ENCODE results near the gene KLHL18. TPM values are rescaled to one million over a fixed set of nuclear protein-coding genes. Genes with fewer than 3 reads are reported as not detected.

KLHL18 gene
- polyA plus RNA-seq, 1 donor from 2014 or later: 37.0 TPM

- Histone ChIP-seq H2AFZ (ENCODE audit: low read depth, low read length) (no peak overlapping the region), H3K9ac (ENCODE audit: low read length) (no peak overlapping the region), H3K9me2 (ENCODE audit: insufficient read depth, low read length) (no peaks in the 10 kb centered on the region), H3K79me2 (replicated peaks; ENCODE audit: insufficient read depth, low read length) (peaks cover 29% of the 10 kb centered on the region), H3K4me2 (ENCODE audit: low read length) (no peak overlapping the region), H3K36me3 (ENCODE audit: insufficient read depth, low read length) (no peaks in the 10 kb centered on the region), H3K27ac (ENCODE audit: low read length) (no peak overlapping the region), H3K27me3 (ENCODE audit: insufficient read depth, low read depth, low read length) (no peaks in the 10 kb centered on the region), H3F3A (ENCODE audit: insufficient read depth, low read length, poor library complexity, severe bottlenecking) (no peaks in the 10 kb centered on the region), H4K20me1 (ENCODE audit: insufficient read depth) (no peaks in the 10 kb centered on the region), H3K9me3 (ENCODE audit: low read length) (no peaks in the 10 kb centered on the region), H3K4me3 (ENCODE audit: low read length) (no peak overlapping the region)
- TF ChIP-seq EZH2 (IDR thresholded peaks at IDR 0.05; ENCODE audit: borderline replicate concordance, insufficient read depth, low read length, poor library complexity, severe bottlenecking): no peak
- TF ChIP-seq EP300 (conservative IDR thresholded peaks at IDR 0.05; ENCODE audit: poor library complexity, severe bottlenecking): no peak
- no peak for TF ChIP-seq POLR2AphosphoS5 (IDR thresholded peaks at IDR 0.05)
- no peak for TF ChIP-seq REST (IDR thresholded peaks at IDR 0.05; ENCODE audit: borderline replicate concordance)
- TF ChIP-seq MXI1 (conservative IDR thresholded peaks at IDR 0.05; ENCODE audit: poor library complexity, severe bottlenecking): no peak
- TF ChIP-seq TAF1 (IDR thresholded peaks at IDR 0.05; ENCODE audit: low read depth): no peak
- TF ChIP-seq RAD21 (conservative IDR thresholded peaks at IDR 0.05): no peak
- no peak for TF ChIP-seq SMC3 (conservative IDR thresholded peaks at IDR 0.05; ENCODE audit: poor library complexity)
- TF ChIP-seq, protein P1, sequence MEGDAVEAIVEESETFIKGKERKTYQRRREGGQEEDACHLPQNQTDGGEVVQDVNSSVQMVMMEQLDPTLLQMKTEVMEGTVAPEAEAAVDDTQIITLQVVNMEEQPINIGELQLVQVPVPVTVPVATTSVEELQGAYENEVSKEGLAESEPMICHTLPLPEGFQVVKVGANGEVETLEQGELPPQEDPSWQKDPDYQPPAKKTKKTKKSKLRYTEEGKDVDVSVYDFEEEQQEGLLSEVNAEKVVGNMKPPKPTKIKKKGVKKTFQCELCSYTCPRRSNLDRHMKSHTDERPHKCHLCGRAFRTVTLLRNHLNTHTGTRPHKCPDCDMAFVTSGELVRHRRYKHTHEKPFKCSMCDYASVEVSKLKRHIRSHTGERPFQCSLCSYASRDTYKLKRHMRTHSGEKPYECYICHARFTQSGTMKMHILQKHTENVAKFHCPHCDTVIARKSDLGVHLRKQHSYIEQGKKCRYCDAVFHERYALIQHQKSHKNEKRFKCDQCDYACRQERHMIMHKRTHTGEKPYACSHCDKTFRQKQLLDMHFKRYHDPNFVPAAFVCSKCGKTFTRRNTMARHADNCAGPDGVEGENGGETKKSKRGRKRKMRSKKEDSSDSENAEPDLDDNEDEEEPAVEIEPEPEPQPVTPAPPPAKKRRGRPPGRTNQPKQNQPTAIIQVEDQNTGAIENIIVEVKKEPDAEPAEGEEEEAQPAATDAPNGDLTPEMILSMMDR (IDR thresholded peaks at IDR 0.05; ENCODE audit: poor library complexity, severe bottlenecking): no peak
Observed at GRCh38 chr3:47392933-47393332, 110.2 kb downstream of the KLHL18 start.

DNA sequence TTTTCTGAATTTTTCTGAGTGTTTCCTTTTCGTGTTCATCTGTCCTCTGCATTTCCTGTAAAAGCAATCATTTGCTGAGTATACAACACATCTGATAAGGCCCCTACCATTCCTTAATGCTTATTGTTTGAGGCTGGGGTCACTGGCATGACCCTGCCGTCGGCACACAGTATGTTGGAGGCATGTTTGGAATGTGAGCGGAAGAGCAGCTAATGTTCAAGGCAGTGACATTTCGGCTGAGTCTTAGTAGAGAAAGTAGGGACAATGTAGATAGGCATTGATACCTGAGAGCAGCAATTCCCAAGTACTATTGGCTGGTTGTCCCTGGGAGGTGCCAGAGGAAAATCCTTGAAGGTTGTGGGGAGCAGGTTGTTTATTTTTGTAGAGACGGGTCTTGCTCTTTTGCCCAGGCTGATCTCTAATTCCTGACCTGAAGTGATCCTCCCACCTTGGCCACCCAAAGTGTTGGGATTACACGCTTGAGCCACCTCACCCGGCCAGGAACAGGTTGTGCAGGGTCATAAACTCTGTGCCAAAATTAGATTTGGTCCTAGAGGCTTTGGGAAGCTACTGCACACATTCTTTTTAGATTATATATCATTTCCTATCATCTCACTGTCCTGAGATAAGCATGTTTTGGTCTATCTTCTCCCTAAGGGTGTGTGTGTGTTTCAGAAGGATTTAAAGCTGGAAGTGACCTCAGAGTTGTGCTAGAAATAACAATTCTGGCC lies 111.6 kb downstream of the KLHL18 start:
- no peaks in the 10 kb centered on the region for H4K20me1 ChIP-seq (ENCODE audit: insufficient read depth)
- H3K79me2 ChIP-seq (replicated peaks; ENCODE audit: insufficient read depth, low read length): peaks cover 22% of the 10 kb centered on the region
- TF ChIP-seq EP300 (conservative IDR thresholded peaks at IDR 0.05; ENCODE audit: poor library complexity, severe bottlenecking) (no peak), SMC3 (conservative IDR thresholded peaks at IDR 0.05; ENCODE audit: poor library complexity) (no peak), MXI1 (conservative IDR thresholded peaks at IDR 0.05; ENCODE audit: poor library complexity, severe bottlenecking) (no peak), RAD21 (conservative IDR thresholded peaks at IDR 0.05) (no peak), POLR2AphosphoS5 (IDR thresholded peaks at IDR 0.05) (no peak), REST (IDR thresholded peaks at IDR 0.05; ENCODE audit: borderline replicate concordance) (no peak), EZH2 (IDR thresholded peaks at IDR 0.05; ENCODE audit: borderline replicate concordance, insufficient read depth, low read length, poor library complexity, severe bottlenecking) (no peak), TAF1 (IDR thresholded peaks at IDR 0.05; ENCODE audit: low read depth) (no peak)
- TF ChIP-seq, protein P1 (IDR thresholded peaks at IDR 0.05; ENCODE audit: poor library complexity, severe bottlenecking): no peak
- no peak overlapping the region for H3K9ac ChIP-seq (ENCODE audit: low read length)
- no peak overlapping the region for H3K4me2 ChIP-seq (ENCODE audit: low read length)
- H3F3A ChIP-seq (ENCODE audit: insufficient read depth, low read length, poor library complexity, severe bottlenecking): no peaks in the 10 kb centered on the region
- no peaks in the 10 kb centered on the region for H3K9me3 ChIP-seq (ENCODE audit: low read length)
- H3K27ac ChIP-seq (ENCODE audit: low read length): no peak overlapping the region
- no peaks in the 10 kb centered on the region for H3K27me3 ChIP-seq (ENCODE audit: insufficient read depth, low read depth, low read length)
- H3K36me3 ChIP-seq (ENCODE audit: insufficient read depth, low read length): no peaks in the 10 kb centered on the region
- no peaks in the 10 kb centered on the region for H3K9me2 ChIP-seq (ENCODE audit: insufficient read depth, low read length)
- H2AFZ ChIP-seq (ENCODE audit: low read depth, low read length): no peak overlapping the region
- no peak overlapping the region for H3K4me3 ChIP-seq (ENCODE audit: low read length)
